Measurements from ENCODE around the gene RCAN2.

DNA sequence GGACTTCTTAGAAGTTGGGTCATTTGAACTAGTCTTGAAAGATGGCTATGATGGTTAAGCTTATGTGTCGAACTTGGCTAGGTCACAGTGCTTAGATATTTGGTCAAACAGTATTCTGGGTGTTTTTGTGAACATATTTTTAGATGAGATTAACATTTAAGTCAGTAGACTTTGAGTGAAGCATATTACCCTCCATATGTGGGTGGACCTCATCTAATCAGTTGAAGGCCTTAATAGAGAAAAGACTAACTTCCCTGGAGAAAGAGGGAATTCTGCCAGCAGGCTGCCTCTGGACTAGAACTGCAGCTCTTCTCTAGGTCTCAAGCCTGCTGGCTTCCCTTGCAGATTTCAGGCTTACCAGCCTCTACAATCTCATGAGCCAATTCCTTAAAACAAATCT, 76.9 kb downstream of the RCAN2 start:
- TF ChIP-seq POLR2A (IDR thresholded peaks at IDR 0.05) (no peak), POLR2AphosphoS5 (IDR thresholded peaks at IDR 0.05) (no peak), EP300 (IDR thresholded peaks at IDR 0.05) (no peak)
- TF ChIP-seq, protein P1, sequence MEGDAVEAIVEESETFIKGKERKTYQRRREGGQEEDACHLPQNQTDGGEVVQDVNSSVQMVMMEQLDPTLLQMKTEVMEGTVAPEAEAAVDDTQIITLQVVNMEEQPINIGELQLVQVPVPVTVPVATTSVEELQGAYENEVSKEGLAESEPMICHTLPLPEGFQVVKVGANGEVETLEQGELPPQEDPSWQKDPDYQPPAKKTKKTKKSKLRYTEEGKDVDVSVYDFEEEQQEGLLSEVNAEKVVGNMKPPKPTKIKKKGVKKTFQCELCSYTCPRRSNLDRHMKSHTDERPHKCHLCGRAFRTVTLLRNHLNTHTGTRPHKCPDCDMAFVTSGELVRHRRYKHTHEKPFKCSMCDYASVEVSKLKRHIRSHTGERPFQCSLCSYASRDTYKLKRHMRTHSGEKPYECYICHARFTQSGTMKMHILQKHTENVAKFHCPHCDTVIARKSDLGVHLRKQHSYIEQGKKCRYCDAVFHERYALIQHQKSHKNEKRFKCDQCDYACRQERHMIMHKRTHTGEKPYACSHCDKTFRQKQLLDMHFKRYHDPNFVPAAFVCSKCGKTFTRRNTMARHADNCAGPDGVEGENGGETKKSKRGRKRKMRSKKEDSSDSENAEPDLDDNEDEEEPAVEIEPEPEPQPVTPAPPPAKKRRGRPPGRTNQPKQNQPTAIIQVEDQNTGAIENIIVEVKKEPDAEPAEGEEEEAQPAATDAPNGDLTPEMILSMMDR (IDR thresholded peaks at IDR 0.05) = no peak
